Activated CD4-positive, alpha-beta T cell treated with anti-CD3 and anti-CD28 coated beads, Interleukin-2, amount 50 U/mL, for 24 hours (primary cell): ENCODE results near the gene EN2.

ENCODE experiments used
- DNase-seq, 2 donors: peaks; one replicate each; pipeline ENCODE4 v3.0.0-alpha.2; 2020; ENCODE audit warnings: low read depth in 1 of 2, low spot score in 1 of 2

The EN2 gene

DNA sequence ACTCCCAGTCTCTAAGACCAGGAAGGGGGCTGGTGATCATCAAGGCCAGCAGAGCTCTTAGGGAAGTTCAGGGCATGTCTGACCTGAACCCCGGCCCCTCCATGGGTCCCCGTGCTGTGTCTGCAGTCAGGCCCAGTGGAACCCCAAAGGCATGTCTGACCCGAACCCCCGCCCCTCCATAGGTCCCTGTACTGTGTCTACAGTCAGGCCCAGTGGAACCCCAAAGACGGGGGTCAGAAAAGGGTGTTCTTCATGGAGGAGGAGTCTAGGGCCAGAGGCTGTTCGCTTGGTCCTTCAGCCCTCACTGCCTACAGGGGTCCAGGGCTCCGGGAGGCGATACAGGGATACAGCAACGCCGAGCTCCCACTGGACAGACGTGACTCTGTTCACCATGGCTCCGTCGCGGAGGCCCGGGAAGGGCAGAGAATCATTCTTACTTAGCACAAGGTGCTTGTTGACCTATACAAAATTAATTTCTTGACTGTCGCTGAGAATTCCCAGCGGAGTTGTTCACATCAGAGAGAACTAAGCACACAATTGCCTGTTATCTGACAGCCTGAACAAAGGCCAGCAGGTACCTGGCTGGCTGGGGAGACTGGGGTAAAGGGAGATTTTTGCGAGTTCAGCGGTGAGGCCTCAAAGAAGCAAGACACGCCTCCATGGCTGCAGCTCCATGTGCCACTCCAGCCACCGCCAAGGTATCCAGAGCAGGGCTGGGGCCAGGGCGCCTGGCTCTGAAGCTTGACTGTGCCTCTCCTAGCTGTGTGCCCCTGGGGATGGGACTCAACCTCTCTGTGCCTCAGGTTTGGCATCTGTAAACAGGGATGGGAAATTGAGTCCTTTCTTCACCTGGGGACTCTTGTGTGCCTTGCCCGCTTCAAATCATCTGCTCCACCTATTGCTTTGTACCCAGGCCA, 26.8 kb downstream of the EN2 start:
- no peak for DNase-seq

DNA sequence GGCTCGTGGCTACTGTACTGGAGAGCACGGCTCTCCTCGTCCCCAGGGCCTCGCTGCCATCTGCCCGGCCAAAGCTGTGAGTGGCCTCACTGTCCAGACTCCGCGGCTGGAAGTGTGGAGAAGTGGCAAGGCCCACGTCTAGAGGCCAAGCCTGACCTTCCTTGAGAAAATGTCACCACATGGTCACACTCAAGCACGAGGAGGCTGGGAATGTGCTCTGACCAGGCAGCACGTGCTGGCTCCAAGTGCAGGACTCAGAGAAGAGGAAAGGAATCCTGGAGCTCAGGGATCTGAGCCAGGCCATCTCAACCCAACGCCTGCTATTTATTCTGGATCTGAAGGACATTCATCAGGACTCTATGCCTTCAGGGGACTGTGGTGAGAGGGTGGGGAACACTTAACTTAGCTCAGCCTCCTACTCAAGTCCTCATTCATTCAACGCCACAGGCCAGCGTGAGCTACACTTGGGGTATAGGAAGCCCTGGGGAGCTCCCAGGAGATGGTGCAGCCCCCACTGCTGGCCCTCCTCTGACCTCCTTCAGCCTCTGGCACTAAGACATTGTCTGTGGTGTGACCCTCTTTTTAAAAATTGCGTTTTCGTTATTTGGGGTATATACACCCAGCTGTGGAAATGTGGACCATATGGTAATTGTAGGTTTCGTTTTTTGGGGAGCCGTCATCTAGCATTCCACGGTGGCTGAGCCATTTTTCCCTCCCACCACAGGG, 29.0 kb downstream of the EN2 start:
- no peak for DNase-seq

DNA sequence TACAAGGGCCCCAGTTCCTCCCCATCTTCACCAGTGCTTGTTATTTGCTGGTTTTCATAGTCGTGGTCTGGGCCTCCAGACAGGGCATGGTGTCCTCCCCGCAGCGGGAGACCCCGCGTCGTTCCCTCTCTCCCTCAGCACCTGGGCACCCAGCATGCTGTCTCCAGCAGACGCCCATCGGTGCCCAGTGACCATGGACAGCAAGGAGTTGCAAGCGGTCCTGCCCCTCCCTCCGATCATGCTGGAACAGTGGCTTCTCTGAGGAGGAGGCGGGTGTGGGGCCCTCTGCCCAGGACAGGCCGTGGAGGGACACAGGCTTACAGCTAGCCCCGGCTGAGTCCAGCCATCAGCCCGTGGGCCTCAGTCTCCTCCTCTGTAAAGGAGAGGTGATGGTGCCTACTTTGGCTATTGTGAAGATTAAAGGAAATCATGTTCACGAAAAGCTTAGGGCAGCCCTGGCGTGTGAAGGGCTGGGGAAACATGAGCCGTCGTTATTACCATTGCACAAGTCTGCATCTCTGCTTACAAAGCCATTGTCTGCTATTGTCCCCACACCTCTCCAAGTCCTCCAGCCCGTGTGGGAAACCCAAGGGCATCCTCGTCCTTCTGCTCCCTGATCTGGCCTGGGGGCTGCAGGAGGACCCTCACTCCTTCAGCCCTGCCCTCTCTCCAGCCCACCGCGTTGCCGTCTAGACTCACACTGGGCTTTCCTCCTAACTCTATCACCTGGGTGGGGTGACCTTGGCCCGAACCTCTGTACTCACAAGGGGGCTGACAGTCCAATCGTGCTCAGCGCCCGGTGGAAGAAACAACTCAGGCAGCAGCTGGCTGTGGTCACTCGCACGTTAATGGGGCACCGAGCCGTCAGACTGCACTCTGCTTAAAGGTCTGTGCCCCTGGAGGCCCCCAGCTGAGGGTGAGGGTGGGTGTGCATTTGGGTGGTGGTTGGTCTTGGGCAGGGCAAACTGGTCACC, 29.9 kb downstream of the EN2 start:
- DNase-seq = no peak

DNA sequence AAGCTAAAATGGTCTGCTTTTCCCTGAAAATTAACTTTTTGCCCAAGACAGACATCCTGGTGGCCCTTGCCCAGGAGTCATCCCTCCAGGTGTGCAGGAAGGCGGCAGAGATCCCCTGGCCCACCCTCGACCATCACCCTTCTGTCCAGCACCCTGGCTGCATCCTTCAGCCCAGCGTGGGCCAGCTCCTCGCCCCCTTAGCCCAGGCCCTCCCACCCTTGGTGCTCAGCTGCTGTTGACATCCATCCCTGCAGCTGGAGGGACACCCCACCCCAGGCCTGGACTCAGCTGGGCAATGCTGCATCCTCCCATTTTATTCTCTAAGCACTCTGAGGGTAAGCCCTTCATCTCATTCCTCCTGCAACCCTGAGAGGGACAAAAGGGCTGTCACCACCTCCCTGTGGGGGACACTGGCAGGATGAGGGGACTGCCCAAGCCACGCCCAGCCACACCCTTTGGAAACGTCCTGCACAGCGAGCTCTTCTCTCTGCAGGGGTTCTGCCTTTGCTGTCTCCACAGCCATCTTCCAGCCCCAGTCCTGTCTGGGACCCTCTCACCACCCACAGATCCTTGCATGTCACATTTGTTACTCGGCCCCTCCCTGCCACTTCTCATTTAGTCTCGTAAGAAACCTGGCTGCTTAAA, 30.7 kb downstream of the EN2 start:
- no peak for DNase-seq

DNA sequence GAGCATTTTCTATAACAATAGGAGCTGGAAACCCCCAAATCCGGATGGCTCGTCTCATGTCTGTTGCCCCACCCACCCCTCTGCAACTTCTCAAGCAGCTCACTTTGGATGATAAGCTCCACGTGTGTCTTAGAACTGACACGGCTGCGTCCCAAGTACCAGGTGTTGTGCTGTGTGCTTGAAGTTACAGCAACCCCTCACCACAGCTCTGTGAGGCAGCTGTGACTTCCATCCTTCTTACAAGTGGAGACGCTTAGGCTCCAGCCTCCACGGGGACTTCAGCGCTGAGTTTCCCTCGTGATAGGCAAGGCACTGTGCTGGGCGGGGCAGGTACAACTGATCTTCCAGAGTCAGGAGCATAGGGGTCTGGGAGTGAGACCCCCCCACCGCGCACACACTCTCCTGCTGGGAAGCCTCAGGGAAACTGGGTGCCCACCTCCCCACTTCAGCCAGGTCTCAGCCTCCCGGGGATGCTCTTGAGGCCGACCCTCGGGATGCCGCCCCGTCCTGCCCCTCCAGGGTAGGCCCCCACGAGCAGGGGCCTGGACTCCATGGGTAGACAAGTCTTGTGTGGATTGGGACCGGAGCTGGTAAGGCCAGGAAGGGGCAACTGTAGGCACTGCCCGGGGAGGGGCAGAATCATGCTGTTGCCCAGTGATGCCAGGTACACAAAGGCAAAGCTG, 31.4 kb downstream of the EN2 start:
- DNase-seq = no peak

DNA sequence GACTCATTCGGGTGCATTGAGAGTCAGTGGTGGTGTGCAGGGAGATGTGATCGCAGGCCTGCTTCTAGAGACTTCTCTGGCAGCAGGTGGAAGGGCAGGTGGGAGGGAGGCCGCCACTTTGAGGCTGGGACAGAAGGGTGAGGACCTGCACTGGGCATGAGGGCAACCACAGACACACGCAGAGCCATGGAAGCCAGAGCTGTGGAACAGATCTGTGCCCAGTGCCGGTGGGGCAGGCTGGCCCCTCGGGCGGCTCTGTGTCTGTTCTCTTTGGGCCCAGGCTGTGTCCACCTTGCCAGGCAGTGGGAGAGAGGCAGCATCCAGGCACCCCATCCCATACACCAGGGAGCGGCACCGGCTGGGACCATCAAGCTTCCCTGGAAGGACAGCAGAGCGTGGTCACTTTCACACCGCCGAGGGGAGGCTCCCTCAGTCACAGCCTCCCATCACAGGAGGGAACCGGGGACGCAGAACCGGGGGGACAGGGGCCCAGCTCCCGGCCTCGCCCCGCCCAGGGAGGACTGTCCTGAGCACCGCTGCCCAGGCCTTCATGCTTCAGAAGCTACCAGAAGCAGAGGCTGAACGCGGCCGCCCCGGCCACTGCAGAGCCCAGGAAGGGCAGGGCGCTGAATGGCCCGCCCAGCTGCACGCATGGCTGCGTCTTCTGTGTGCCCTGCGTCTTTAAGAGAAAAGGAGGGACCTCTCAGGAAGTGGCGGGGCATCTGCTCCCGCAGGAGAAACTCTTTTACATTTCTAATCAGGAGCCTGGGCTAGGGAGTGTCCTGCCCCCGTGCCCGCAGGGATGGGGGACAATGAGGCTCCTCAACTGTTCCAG, 32.1 kb downstream of the EN2 start:
- DNase-seq = no peak

DNA sequence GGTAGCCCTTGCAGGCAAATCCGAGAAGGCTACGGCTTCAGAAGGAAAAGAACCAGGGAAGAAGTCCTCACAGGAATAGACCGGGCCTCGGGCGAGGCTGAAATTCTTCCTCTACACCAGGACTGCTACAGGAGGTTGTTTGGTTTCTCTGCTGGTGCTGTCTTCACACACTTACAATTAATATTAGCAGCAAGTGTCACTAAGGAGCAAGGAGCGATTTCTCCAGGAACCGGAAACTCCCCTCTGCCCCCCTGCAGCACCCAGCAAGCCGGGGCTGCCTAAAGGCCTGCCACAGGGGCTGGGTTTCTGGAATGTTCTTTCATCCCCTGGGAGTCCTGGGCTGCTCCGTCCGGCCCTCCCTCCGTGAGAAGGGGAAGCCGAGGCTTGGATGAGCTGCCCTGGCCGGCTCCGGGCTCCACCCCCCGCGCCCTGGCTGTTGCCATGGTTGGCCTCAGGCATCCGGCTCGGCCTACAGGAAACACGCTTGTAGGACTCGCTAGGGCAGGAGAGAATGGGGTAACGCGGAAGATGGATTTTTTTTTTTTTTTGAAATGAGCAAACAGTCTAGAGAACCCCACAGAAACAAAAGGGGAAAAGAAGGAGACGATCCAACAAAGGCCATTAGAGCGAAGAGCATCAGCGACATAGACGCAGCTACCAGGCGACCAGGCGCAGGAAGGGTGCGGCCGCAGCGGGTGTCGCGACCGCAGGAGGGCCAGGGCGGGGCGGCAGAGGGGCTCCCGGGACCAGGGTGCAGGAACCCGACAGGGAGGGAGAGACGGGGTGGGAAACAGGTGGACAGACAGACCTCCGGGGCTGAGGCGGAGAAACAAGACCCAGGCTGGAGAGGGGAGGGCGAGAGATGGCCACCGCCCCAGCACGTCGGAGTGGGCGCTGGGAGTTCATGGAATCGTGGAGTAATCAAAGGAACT, 33.0 kb downstream of the EN2 start:
- no peak for DNase-seq

DNA sequence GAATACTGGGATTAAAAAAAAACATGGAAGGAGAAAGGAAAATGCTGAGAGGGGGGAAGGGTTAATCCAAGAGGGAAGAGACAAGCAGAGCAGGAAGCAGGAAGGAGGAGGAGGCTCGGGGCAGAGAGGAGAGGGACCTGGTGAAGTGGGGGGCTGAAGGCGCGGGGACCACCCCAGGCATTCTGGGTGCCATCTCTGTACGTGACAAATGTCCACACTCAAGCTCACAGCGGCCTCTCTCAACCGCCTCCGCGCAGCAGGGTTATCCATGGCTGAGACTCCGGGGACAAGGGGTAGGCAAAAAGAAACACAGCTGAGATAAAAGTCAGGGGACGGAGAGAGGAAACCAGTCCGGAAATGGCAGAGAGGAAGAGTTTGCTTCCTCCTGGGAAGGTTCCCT, 33.9 kb downstream of the EN2 start:
- DNase-seq = no peak

DNA sequence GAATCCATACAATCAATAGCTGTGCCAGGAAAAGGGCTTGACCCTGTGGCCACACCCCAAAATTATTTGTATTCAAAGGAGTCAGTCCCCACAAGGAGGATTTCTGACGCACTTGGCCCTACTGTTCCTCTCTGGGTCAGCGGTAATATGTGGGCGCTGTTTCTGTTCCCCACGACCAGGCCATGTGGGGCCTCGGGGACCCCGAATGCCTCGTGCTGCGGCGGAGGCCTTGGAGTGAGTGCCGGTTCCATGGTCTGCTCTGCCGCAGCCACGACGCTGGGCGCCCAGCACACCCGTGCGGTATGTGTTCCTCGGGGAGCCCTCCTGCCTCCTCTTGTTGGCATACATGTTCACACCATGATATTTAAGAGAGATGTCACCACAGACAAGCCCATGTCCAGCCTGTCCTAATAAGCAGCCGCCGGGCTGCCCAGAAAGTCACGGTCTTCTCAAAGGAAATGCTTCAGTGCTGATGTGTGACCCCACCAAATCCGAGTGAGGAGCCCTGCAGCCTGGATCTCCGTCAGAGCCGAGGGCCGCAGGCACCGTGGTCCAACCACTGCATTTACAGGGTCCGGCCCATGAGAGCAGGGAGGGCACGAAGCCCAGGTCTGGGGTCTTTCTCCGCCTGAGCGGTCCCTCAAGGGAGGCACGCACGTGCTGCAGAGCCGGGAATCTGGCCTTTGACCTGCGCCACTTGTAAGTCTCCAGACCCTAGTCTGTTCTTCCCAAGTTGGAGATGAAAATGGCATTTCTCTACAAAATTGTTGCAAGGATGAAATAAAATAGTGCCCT, 36.0 kb downstream of the EN2 start:
- no peak for DNase-seq

DNA sequence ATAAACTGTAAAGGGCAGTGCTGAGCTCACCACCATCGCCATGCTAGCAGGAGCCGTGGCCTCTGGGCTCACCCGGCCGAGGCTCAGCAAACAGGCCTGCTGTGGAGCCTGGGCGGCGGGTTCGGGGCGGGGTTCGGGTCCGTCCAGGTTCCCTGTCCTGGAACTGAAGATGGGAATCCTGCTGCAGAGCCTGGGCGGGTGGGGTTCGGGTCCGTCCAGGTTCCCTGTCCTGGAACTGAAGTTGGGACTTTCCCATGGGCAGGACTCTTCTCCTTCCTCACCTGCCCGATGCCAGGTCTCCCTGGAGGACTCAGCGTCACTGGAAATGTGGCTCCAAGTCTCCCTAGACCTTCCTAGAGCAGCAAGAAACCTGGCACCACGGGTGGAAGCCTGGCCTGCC, 36.6 kb downstream of the EN2 start:
- no peak for DNase-seq

DNA sequence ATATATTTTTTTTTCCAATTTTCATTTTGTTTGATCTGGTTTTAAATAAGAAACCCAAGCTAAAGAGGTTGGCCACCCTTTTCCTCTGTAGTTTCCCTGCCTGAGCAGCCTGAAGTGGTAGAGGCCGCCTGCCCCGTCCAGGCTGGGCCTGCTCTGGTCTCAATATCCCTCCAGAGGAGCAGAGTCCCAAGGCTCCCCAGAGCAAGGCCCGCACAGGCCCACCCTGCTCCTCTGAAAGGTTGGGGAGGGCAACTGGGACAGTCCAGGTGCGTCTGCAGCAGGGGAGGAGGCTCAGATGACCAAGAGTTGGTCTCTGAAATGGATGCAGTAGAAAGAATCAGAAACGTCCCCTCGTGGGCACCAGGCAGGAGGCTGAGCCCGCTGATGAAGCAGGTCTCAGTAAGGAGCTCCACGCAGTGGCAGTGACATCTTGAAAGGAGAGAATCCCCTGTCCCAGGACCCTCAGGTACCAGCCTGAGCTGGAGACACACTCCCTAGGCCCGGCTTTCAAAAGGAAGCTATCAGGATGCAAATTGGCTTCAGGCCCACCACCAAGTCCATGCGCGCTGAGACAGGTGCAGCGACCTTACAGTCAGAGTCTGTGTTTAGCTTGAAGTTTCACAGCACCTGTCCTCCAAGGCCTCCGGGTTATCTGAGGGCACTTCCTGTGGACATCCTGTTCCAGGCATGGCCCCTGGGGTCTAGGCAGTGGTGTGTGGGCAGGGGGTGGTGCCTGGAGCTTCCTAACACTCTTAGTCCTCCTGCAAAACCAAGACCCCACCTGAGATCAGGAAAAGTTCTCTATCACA, 37.7 kb downstream of the EN2 start:
- no peak for DNase-seq

DNA sequence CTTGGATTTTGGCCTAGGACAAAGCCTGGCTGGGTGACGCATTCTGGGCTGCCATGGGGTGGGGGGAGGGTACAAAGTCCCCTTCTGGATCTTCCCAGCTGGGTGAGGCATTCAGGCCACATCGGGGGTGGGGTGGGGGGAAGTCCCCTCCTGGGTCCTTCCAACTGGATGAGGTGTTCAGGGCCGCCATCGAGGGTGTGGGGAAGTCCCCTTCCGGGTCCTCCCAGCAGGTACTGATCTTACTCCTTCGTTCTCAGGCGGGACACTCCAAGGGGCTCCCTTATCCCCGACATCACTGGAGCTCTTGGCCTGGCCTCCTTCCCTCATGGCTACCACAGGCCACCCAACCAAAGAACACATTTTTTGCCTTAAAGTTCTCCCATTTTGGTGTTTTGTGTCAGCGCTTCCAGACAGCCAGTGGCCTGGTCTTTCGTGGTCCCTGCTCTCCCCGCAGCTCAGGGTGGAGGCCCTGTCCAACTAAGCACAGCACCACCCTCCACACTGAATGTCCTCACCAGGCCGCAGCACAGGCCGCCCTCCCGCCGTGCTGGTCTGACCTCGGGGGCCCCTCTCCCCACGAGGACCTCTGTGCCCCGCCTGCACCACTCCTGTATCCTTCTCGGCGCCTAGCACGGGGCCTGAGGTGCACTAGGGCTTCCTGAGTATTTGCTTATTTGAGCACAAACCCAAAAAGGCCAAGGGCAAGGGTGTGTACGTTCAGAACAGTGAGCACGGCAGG, 38.5 kb downstream of the EN2 start:
- no peak for DNase-seq

DNA sequence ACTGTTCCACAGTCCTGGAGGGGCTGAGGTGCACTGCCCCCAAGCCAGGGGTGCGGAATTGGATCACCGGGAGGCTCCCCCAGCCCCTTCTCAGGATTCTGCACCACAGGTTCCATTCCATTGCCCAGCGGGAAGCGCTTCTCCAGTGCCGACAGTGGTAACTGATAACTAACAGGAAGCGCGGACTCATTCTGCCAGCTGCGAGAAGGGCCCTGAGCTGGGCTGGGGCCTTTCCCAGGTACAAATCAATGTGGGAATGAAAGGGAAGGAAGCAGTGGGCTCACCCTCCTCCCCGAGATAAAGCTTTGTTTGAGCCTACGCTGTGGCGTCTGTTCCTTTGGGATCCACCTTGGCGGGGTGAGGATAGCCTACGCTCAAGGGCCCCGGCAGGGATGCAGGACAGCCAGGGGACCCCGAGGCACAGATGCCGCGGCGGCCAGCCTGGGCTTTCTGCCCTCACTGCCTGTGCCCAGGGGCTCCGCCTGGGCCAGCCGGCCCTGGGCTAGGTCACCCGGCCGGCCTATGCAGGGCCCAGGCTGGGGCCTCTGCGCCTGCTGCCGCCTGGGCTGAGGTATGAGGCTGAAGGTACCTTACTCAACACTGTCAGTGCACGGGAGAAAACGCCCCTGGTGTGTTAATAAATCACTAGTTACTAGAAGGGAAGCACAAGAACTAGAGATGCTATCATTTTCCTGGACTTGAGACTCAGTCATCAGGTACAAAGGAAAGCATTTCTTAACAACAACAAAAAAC, 39.4 kb downstream of the EN2 start:
- DNase-seq = no peak

DNA sequence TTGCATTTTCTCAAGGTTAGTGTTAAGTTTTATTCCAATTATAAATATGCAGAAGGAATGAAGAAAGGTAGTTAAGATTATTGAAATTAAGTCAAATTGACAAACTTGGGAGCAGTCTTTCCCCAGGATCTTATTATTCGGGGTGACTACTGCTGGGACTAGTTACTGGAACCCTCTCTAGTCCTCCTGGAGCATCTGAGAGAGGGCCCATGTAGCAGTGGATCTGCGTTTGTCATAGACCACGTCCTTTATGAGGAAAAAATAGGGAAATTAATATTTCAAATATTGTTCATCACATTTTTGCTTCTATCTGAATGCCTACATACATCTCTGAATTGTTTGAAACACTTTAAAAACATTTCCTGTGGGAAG, 47.5 kb downstream of the EN2 start:
- DNase-seq = no peak

DNA sequence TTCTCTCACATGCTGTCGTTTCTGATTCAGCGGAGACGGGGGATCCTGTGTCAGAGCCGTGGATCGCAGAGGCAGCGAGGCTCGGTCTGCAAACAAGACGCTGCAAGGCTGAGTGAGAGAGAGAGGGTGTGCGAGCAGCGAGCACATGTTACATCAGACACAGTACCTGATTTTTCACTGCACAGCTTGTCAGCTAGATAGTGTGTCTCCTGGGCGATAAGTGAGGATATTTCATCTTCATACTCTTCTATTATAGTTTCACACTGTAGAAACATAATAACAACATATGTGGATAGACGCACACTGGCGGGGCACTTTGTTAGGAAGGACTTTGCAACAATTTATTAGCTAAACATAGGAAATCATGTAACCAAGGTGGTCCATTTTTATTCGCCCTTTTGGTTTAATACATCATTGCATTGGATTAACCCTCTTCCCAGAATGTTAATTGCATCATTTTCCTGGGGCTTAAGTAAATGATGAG, 49.0 kb downstream of the EN2 start:
- no peak for DNase-seq
